HG03354 (cell line): Measurements from ENCODE around the gene ANAPC4.

ENCODE experiments used
- ATAC-seq: cut with Tn5 transposase; IDR thresholded peaks from one replicate; pipeline ENCODE4 v1.9.1; 2021; ENCODE audit warnings: mild to moderate bottlenecking; ENCODE audit not compliant: unreplicated experiment, poor library complexity, severe bottlenecking

Gene ANAPC4

GRCh38 chr4:25466966-25467697 is 90.1 kb downstream of the ANAPC4 start:
- ATAC-seq, result no peak

- ATAC-seq, result no peak
Observed at GRCh38 chr4:25467843-25468242, 90.8 kb downstream of the ANAPC4 start.
